IPS-NIHi7 (cell line): ENCODE measurements around the gene GDF11.

Source experiments
- DNase-seq: peaks from one replicate; pipeline ENCODE4 v3.0.0; 2012; ENCODE audit warnings: mixed read lengths; ENCODE audit errors: extremely low spot score

The GDF11 gene

DNA sequence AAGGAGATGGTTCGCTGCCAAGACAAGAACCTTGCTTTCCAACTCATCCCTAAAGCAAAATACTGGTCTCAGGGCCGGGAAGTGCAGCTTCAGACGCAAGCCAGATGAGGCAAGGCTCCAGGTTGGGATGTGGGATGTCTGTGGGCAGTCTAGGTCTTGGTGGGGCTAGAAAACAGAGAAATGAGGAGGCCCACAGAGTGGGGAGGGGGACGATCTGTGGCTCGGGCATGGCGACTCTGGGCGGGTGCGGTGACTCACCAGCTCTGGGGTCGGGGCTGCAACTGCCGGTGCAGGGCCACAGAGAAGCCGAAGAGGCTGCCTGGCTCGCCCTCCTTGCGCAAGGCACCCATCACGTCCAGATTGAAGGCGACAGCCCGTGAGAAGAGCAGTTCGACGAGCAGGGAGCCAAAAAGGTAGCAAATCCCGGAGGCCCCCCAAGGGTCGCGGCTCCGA is 35.7 kb upstream of the GDF11 start:
- DNase-seq = peak; percentile 69

DNA sequence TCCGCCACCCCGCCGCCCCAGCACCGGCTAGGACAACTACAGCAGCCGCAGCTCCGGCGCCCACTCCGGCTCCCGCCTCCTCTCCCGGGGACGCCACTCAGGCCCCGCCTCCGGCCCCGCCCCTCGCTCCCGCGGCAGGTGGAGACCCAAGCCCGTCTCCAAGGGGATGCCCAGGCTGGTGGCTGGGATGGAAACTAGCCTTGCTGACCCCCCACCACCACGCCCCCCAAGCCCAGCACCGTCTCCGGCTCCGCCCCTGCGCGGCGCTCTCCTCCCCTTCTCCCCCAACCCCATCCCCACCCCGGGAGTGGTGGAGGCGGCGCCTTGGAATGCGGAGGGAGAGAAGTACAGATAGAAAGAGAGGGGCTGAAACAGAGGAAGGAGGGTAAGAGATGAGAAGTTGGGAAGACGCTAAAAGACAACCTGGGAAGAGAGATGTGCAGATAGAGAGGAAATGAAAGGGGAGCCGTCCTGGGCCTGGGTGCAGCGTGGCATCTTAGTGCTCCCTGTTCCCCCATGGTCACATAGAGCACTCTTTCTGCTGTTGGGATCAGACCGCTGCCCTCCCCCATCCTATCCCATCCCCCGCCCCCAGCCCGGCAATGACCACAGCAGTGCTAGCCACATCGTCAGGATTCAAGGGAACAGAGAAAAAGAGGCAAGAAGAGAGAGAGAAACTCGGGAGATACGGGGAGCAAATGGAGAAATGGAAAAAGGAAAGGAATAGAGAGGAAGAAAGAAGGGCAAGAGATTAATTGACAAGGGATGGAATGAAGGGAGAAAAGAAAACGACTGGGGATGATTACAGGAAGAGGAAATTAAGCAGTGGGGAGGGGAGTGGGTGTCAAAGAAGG is 34.9 kb upstream of the GDF11 start, which contains the start of gene ITGA7:
Gene ITGA7, minus strand, starts transcription at position 64 of the 854 bp plus-strand sequence. CDS start 222 bp downstream, outside the sequence.
- DNase-seq = peak; percentile 98

DNA sequence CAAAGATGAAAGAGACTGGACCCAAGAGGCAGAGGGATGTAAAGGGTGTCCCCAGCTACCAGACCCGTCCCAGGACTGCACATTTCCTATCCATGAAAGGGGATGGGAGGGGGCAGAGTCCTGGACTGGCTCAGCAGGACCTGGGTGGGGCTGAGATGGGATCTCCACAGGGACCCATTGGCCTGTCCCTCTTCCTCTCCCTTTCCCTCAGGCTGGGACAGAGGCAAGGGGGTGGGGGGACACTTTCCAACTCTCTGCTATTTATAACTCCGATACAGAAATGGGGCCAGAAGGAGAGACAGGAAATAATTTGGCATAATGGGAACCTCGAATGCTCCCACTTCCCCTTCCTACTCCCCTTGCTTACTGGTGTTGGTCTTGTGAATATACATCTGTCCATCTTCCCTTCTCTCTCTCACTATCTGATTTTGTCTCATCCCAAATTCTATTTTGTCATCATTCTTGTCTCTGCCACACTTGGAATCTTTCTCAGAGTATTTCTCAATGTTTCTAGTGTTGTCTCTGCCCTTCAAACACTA is 34.2 kb upstream of the GDF11 start:
- no peak for DNase-seq

DNA sequence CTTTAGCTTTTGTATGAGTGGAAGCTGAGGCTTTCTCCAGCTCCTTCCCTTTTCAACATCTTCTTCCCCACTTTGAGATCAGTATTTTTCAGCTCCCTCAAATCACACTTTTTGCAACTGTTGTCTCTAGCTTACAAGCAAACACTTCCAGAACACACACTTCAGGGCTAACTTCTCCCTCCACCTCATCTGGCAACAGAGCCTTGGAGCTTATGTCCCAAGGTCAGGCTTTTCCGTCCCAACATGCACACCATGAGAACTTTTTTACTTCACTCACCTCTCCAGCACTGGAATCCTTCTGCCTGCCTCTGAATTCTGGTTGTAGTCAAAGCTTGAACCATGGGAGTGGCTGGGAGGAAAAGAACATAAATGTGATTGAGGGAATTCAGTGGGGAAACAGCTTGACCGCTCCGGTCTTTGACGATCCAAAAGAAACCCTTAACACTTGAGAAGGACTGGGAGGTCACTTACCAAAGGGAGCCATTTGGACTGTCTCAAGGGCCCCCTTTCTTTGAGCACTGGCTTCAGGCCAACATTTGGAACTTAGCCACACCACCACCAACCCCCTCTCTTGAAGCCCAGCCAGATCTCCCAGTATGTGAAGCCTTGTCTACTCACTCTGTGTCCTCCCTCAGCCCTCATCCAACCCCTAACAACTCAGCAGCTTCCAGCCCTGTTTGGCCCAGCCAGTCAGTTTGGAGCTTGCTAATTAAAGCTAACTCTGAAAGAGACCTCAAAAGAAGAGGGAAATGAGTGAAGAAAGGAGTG is 31.0 kb upstream of the GDF11 start:
- no peak for DNase-seq

DNA sequence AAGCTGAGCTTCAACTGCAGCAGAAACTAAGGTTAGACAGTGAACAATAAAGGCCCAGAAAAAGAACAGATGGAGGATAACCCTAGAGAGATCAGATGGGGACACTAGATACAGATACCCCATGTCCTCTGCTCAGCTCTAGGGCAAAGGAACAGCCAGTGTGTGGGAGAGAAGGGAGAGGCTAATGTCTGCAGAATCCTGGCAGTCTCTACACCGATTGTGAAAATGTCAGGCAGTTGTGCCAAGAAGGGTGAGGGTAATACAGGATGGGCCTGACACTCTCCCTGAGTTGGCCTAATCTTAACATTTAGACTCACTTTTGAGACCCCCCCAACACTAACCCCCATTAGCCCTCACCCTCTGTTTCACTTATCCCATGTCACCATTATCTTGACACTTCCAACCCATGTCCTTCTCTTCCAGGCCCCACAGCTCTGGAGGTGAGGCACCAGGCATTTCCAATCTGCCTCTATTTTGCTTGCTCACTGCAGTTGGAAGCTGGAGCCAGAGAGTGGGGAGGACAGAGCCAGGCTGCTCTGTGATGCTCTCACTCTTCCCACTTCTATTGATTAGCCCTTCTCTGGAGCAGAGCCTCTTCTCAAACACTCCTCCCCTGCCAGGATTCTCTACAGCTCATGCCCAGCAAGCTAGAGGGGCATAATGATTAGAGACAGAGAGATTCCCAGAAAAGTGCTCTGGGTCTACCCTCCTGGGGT is 30.1 kb upstream of the GDF11 start:
- no peak for DNase-seq

DNA sequence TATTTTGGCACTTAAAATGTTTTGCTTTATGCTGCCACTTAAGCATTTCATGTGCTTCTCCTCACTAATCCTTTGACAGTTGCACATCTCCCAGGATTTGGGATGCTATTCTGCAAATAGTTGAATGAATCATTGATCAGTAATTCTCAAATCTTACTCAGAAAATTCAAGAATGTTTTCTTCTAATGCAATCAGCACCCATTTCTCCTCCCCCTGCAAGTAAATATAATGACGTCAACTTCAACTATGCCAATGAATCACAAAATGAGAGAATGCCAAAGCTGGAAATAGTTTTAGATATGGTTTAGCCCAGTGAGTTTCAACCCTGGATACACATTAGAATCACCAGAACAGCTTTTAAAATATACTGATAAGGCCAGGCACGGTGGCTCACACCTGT is 29.2 kb upstream of the GDF11 start:
- no peak for DNase-seq

DNA sequence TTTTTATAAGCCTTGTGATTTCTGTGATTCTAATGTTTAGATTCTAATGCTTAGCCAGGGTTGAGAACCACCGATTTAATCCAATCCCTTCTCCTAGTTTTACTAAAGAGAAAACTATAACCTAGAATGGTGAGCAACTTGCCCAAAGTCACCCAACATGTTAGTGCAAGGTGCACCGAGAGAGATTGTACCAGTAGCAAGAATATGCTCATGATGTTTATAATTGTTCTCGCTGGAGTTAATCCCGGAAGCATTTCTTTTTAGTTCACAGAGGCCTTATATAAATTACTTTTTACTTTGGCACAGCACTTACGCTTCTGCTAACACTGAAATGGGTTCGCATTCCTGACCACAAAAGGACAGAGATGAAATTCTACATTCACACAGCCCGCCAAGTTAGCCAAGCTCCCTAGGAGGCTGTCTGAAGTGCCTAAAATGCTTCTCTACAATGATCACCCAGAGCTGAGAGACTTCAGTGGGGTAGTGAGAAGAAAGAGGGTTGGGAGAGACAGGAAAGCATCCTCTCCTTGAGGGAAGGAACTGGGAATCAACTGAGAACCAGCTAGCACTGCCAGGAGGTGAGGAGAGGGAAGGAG is 27.7 kb upstream of the GDF11 start:
- DNase-seq = no peak

DNA sequence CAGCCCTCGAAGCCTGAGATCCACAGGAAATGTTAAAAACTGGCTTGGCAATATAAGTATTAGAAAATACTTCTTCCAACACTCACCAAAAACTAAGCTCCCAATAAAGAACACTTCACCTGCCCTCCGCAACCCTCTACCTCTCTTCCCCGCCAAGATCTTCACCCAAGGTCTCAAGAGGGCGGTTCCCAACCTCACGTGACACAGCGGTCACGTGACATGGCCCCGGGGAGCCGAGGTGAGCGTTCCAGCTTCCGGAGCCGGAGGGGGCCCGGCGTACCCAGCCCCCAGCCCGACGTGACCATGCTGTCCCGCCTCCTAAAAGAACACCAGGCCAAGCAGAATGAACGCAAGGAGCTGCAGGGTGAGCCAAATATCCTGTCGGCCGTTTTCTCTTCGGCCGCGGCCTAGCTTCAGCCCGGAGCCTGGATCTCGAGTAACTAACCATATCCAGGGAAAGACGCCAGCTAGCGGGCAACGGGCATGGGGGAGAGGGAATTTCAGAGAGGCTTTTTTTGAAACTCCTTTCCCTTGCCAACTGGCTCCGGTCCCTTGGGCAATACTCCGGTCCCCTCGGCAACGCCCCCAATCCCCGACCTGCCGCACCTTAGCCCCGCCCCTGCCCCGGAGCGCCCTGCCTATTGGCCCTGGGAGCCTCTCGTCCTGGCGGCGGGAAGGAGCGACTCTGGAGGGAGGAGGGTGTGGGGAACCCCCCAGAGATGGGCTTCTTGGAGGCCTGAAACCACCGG is 26.9 kb upstream of the GDF11 start, which contains the start of gene BLOC1S1:
Gene BLOC1S1, plus strand, starts transcription at position 214 of the 749 bp plus-strand sequence. Its CDS starts 6 bp downstream, at position 220.
- DNase-seq = peak; percentile 94

DNA sequence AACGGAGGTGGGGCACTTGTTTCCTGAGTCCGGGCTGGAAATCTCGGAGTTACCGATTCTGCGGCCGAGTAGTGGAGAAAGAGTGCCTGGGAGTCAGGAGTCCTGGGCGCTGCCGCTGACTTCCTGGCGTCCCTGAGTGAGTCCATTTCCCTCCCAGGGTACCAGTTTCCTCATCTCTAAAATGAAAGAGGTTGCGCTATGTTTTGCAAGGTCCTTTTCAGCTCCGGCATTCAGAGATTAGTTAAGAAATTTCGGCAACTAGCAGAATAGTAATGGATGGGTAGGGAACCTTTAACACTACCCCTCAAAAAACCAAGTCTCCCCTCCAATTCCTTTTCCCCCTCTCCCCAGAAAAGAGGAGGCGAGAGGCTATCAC is 26.4 kb upstream of the GDF11 start:
- no peak for DNase-seq

DNA sequence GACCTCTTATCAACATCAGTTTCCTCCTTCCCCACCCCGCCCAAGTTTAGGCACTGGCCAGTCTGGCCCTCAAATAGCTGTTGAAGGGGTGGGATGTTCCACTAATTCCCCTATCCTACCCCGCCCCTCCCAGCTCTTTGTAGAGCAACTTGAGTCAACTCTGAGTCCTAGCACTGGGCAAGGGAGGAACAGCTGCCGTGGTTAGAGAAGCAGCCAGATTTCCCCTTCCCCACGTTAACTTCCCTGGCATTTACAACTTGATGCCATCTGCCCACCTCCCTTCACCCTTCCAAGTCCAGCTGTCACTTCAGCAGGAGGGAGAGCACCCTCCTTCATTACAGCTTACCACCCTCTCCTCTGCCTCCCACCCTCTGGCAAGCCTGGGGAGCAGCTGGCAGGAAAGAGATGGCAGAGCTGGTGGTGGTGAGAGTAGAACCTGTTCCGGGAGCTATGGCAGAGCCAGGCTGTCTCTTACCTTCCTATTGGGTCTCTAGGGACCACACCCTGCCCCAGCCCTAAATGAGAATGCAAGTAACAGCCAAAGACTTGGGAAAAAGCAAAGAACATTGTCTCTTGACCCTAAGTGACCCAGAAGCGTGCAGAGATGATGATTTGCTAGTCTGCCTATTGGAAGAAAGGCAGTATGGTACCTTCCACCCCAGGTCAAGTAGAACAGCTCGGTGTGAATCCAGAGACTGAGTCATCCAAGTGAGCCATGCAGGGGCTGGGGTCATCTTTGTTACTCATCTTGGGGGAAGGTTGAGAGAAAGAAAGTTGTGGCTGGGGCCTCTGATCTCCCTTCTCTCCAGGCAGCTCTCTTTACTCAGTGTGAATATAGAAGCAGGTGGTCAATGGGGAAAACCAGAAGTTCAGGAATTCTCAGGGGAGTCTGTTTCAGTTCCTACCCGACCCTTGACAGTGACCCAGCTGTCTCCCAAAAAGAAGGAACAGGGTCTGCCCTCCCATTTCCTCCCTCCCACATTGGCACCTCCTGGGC is 25.6 kb upstream of the GDF11 start:
- no peak for DNase-seq

DNA sequence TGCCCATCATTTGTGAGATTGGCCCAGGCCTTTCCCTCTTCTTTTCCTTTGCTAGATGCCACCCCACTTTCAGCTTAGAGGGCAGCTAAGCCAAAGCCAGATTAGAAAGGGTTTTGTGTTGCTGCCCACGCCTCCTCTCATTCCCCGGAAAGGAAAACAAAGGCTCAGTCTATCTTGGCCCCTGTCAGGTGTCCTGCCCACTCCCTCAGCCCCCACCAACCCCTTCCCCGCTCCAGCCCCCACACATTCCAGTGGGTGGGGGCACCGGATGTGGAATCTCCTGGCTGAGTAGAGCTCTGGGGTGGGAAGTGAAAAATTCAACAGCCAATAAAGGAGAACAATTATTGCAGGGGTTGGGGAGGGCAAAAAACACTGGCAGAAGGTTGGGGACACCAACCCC is 24.9 kb upstream of the GDF11 start:
- peak; percentile 55 for DNase-seq

DNA sequence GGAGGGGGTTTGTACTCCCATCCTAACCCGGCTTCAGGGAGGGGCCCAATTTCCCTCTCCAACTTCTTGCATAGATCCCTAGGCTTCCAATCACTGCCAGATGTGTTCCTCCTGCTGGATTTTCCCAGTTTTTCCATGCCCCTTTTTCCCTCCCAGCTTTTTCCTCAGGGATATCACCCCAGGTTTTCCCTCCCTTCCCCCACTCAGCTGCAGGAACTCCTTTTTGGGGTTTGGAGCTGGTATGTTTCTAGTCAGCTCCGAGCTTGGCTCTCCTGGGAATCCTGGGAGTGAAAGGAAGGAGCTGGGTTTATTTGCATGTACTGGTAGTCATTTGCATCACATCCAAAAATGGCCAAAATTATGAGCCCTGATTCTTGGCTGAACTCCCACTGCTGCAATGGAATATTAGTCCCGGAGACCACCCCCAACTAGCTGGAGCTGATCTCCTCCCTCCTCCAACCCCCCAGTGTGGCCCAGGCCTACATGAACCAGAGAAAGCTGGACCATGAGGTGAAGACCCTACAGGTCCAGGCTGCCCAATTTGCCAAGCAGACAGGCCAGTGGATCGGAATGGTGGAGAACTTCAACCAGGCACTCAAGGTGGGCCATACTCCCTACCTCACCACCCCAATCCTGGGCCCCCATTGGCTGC is 24.2 kb upstream of the GDF11 start:
- DNase-seq = no peak

DNA sequence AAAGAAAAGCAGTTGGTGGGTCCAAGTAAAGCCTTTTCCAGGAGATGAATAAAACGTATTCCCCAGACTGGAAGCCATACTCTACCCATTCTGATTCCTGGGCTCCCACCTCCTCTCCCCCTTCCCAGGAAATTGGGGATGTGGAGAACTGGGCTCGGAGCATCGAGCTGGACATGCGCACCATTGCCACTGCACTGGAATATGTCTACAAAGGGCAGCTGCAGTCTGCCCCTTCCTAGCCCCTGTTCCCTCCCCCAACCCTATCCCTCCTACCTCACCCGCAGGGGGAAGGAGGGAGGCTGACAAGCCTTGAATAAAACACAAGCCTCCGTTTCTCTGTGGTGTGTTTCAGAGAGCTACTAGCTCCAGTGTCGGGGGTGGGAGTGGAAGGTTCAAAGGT is 23.6 kb upstream of the GDF11 start:
- no peak for DNase-seq

DNA sequence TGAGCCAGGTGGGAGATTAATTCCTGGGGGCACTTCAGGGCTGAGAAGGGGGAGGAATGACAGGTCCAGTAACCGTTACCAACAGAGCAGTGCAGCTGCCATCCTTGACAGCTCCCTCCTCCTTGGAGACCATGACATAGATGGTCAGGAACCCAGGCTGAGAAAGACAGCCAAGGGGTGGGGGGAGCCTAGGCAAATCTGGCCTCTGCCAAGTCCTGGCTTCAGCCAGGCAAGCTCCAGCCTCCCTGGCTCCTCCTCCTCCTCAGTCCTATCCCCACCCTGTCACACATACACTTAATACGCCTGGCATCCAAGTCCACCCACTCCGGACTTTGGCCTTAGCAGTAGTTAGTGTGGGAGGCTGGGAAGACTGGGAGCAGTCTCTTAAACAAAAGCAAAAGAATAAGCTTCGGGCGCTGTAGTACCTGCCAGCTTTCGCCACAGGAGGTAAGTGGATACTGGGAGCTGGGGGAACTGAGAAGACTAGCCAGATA is 22.8 kb upstream of the GDF11 start, which contains the start of gene RDH5:
Gene RDH5, plus strand, starts transcription at position 323 of the 494 bp plus-strand sequence. CDS start 792 bp downstream, outside the sequence.
- DNase-seq = no peak

DNA sequence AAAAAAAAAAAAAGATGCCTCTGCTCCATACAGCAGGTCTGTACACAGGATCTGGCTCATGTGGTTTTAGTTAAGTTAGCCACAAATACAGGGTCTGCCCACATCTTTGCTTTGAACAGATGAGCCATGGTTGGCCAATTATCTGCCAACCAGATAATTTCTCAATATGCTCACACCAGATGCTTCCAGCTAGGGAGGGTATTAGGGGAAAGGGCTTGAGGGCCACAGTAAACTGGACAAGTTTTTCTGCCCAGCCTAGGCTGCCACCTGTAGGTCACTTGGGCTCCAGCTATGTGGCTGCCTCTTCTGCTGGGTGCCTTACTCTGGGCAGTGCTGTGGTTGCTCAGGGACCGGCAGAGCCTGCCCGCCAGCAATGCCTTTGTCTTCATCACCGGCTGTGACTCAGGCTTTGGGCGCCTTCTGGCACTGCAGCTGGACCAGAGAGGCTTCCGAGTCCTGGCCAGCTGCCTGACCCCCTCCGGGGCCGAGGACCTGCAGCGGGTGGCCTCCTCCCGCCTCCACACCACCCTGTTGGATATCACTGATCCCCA is 22.0 kb upstream of the GDF11 start:
- DNase-seq = peak; percentile 53

DNA sequence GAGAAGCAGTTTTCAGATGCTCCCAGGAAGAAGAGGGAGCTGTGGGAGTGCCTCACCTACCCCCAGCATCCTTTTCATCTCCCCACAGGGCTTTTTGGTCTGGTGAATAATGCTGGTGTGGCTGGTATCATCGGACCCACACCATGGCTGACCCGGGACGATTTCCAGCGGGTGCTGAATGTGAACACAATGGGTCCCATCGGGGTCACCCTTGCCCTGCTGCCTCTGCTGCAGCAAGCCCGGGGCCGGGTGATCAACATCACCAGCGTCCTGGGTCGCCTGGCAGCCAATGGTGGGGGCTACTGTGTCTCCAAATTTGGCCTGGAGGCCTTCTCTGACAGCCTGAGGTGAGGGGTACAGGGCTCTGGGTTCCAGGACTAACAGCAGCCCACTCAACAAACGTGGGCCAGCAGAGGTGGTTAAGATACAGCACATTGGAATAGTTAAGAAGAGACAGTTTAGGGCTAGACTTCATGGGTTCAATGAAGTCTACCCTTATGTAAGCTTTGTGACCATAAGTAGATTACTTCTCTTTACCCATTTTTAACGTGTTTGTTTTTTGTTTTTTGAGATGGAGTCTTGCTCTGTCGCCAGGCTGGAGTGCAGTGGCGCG is 21.2 kb upstream of the GDF11 start:
- no peak for DNase-seq

DNA sequence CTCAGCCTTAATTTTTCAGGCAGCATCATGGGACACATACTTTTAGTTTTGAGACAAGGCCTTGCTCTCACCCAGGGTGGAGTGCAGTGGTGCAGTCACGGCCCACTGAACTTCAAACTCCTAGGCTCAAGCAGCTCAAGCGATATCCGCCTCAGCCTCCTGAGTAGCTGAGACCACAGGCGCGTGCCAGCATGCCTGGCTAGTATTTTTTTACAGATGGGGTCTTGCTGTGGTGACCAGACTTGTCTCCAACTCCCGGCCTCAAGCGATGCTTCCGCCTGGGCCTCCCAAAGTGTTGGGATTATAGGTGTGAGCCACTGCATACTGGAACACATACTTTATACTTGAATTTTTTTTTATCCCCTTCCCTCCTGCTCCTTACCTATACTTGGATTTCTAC is 20.0 kb upstream of the GDF11 start:
- no peak for DNase-seq
